ENCODE results near the gene YPEL3.

The YPEL3 gene

DNA sequence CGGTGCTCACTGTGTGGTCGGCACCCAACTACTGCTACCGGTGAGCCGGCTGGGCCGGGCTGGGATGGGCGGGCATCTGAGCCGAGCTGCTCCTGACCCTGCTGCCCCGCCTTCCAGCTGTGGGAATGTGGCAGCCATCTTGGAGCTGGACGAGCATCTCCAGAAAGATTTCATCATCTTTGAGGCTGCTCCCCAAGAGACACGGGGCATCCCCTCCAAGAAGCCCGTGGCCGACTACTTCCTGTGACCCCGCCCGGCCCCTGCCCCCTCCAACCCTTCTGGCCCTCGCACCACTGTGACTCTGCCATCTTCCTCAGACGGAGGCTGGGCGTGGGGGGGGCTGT is 11.2 kb downstream of the YPEL3 start:
- no peak for DNase-seq
- Histone ChIP-seq H3K4me1 (ENCODE audit: control insufficient read depth, insufficient read depth, low read length, poor library complexity, severe bottlenecking) (peaks cover under 1% of the 10 kb centered on the region), H3K9me3 (ENCODE audit: control insufficient read depth, low read length) (no peaks in the 10 kb centered on the region), H3K27me3 (replicated peaks; ENCODE audit: control insufficient read depth, insufficient read depth, low read length, poor library complexity, severe bottlenecking) (no peaks in the 10 kb centered on the region), H3K36me3 (ENCODE audit: control insufficient read depth, insufficient read depth, low read length) (peaks cover 49% of the 10 kb centered on the region), H3K4me3 (ENCODE audit: insufficient read depth, low read depth, low read length, poor library complexity, severe bottlenecking) (no peak overlapping the region), H3K27ac (ENCODE audit: insufficient read depth, low read length, poor library complexity, severe bottlenecking) (no peak overlapping the region)

DNA sequence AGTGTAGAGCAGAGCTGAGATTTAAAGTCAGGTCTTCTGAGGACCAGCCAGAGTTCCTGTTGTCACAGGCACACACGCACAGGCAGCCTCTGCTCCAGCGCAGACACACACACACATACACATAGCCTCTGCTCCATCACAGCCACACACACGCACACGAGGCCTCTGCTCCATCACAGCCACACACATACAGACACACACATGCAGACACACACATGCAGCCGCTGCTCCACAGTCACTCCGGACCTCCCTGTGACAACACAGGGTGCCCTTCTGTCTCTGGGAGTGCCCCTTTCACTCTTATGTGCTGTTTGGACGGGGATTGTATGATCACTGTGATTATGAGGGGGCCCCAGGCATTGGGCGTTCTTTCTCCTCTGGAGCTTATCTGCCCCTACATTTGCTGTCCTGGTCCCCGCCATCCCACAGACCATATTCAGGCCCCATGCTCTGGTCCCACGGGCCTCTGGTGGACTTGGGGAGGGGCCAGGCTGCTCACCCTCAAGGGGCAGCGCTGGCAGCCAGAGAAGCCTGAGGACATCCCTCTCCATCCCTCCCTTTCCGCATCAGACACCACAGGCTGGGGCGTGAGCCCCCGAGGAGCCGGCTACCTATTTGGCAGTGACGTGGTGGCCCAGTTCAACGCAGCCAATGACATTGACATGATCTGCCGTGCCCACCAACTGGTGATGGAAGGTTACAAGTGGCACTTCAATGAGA is 11.8 kb downstream of the YPEL3 start:
- no peak for DNase-seq
- Histone ChIP-seq H3K36me3 (ENCODE audit: control insufficient read depth, insufficient read depth, low read length) (peaks cover 54% of the 10 kb centered on the region), H3K27ac (ENCODE audit: insufficient read depth, low read length, poor library complexity, severe bottlenecking) (no peak overlapping the region), H3K4me1 (ENCODE audit: control insufficient read depth, insufficient read depth, low read length, poor library complexity, severe bottlenecking) (no peaks in the 10 kb centered on the region), H3K4me3 (ENCODE audit: insufficient read depth, low read depth, low read length, poor library complexity, severe bottlenecking) (no peak overlapping the region), H3K27me3 (replicated peaks; ENCODE audit: control insufficient read depth, insufficient read depth, low read length, poor library complexity, severe bottlenecking) (no peaks in the 10 kb centered on the region), H3K9me3 (ENCODE audit: control insufficient read depth, low read length) (no peaks in the 10 kb centered on the region)

DNA sequence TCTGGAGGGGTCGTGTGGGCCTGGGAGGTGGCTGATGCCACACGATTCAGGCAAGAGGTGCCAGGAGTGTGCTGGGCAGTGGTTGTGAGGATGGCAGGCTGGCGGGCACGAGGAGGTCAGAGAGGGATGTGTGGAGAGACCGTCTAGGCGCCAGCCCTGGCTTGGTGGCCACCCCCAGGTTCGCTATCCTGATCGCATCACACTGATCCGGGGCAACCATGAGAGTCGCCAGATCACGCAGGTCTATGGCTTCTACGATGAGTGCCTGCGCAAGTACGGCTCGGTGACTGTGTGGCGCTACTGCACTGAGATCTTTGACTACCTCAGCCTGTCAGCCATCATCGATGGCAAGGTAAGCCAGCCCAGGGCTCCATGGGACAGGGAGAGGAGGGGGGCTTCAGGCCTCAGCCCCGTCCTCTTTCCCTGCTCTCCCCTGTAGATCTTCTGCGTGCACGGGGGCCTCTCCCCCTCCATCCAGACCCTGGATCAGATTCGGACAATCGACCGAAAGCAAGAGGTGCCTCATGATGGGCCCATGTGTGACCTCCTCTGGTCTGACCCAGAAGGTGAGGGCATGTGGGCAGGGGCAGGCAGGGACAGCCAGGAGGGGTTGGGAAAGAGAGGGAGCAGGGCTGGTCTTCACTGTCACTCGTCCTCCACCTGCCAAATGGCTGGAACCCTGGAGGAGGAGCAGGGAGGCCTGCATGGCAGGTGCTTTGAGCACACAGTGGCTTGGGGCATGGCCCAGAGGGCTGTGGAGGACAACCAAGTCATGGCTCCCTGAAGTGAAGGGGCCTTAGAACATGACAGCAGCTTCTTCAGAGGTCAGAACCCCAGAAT is 12.6 kb downstream of the YPEL3 start:
- Histone ChIP-seq H3K4me3 (ENCODE audit: insufficient read depth, low read depth, low read length, poor library complexity, severe bottlenecking) (no peak overlapping the region), H3K9me3 (ENCODE audit: control insufficient read depth, low read length) (no peaks in the 10 kb centered on the region), H3K27ac (ENCODE audit: insufficient read depth, low read length, poor library complexity, severe bottlenecking) (no peak overlapping the region), H3K27me3 (replicated peaks; ENCODE audit: control insufficient read depth, insufficient read depth, low read length, poor library complexity, severe bottlenecking) (no peaks in the 10 kb centered on the region), H3K4me1 (ENCODE audit: control insufficient read depth, insufficient read depth, low read length, poor library complexity, severe bottlenecking) (no peaks in the 10 kb centered on the region), H3K36me3 (ENCODE audit: control insufficient read depth, insufficient read depth, low read length) (peaks cover 62% of the 10 kb centered on the region)
- DNase-seq, result no peak

DNA sequence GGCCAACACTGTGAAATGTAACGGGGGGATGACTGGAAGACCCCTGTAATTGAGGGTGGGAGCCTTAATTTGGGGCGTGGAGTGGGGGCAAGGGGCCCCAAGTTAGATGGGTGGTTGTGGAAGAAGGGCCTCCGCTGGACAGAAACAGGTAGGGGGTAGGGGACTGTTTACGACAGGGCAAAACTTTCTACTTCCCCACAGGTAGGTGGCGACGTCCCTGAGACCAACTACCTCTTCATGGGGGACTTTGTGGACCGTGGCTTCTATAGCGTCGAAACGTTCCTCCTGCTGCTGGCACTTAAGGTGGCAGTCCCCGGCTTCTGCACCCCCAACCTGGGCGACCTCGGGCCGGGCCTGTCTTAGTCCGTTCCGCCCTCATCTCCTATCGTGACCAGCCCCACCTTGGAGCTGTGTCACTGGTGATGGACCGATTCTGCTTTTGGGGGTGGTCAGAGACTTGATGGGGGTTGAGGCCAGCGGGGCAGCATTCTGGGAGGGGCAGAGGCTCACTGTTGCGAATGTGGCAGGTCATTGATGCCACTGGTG is 13.4 kb downstream of the YPEL3 start:
- H3K36me3 ChIP-seq (ENCODE audit: control insufficient read depth, insufficient read depth, low read length), result peaks cover 70% of the 10 kb centered on the region
- no peak overlapping the region for H3K4me3 ChIP-seq (ENCODE audit: insufficient read depth, low read depth, low read length, poor library complexity, severe bottlenecking)
- DNase-seq, result no peak
- no peaks in the 10 kb centered on the region for H3K9me3 ChIP-seq (ENCODE audit: control insufficient read depth, low read length)
- peaks cover 2% of the 10 kb centered on the region for H3K4me1 ChIP-seq (ENCODE audit: control insufficient read depth, insufficient read depth, low read length, poor library complexity, severe bottlenecking)
- no peak overlapping the region for H3K27ac ChIP-seq (ENCODE audit: insufficient read depth, low read length, poor library complexity, severe bottlenecking)
- no peaks in the 10 kb centered on the region for H3K27me3 ChIP-seq (replicated peaks; ENCODE audit: control insufficient read depth, insufficient read depth, low read length, poor library complexity, severe bottlenecking)

DNA sequence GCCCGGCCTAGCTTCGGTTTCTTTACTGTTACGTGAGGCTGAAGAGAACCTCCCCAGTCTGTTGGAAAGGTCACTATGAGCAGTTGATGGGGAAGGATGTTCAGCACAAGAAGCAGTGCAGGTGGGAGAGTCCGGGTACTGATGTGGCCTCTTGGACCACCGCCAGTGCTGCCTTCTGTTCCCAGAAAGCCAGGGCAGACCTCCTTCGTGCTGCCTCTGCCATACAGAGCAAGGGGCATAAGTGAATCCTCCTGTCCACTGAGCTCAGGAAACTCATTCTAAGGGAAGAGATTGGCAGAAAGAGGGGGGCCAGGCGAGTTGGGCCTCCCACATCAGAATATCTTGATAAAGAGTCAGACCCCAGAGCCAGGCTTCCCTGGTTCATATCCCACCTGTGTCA is 16.5 kb downstream of the YPEL3 start:
- H3K36me3 ChIP-seq (ENCODE audit: control insufficient read depth, insufficient read depth, low read length), result peaks cover 63% of the 10 kb centered on the region
- peaks cover 12% of the 10 kb centered on the region for H3K4me1 ChIP-seq (ENCODE audit: control insufficient read depth, insufficient read depth, low read length, poor library complexity, severe bottlenecking)

DNA sequence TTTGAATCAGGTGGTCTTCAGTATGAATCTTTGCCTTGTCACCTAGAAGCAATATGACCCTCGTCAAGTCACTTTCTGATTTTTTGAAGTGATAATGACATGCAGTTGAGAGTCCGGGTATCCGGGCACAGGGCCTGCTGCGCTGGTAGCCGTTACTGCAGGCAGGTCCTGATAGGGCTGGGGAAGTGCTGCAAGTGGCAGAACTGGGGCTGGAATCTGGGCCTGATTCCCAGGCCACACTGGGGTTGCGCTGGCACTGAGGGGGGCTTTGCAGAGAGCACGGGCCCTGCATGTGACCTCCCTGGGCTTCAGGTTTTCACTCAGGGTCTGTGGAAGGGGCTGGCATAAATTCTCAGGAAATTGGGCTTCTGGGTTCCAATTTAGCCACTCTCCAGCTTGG is 17.3 kb downstream of the YPEL3 start:
- Histone ChIP-seq H3K9me3 (ENCODE audit: control insufficient read depth, low read length) (no peaks in the 10 kb centered on the region), H3K4me1 (ENCODE audit: control insufficient read depth, insufficient read depth, low read length, poor library complexity, severe bottlenecking) (peaks cover 12% of the 10 kb centered on the region), H3K36me3 (ENCODE audit: control insufficient read depth, insufficient read depth, low read length) (peaks cover 55% of the 10 kb centered on the region), H3K4me3 (ENCODE audit: insufficient read depth, low read depth, low read length, poor library complexity, severe bottlenecking) (no peak overlapping the region), H3K27me3 (replicated peaks; ENCODE audit: control insufficient read depth, insufficient read depth, low read length, poor library complexity, severe bottlenecking) (no peaks in the 10 kb centered on the region), H3K27ac (ENCODE audit: insufficient read depth, low read length, poor library complexity, severe bottlenecking) (no peak overlapping the region)
- no peak for DNase-seq

More for the DNA sequence above, 16.5 kb downstream of the YPEL3 start:
- no peak for DNase-seq
- no peak overlapping the region for H3K27ac ChIP-seq (ENCODE audit: insufficient read depth, low read length, poor library complexity, severe bottlenecking)
- H3K27me3 ChIP-seq (replicated peaks; ENCODE audit: control insufficient read depth, insufficient read depth, low read length, poor library complexity, severe bottlenecking), result no peaks in the 10 kb centered on the region
- no peaks in the 10 kb centered on the region for H3K9me3 ChIP-seq (ENCODE audit: control insufficient read depth, low read length)
- no peak overlapping the region for H3K4me3 ChIP-seq (ENCODE audit: insufficient read depth, low read depth, low read length, poor library complexity, severe bottlenecking)

DNA sequence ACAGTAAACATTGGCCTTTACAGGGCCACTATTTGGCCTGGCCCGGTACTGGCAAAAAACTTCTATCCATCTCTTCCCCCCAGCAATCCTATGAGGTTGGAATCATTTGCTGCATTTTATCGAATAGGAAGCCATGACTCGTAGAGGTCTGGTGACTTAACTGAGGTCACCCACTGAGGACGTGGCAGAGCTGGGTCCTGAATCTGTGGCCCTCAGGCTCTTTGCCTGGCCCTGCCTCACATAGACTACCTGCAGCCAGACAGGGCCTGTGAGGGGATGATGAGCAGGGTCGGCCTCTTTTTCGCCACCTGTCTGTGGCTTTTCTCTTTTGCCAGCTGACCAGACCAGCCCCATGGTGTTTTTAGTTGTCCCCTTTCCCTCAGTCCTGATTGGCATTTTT is 18.4 kb downstream of the YPEL3 start:
- Histone ChIP-seq H3K4me3 (ENCODE audit: insufficient read depth, low read depth, low read length, poor library complexity, severe bottlenecking) (no peak overlapping the region), H3K4me1 (ENCODE audit: control insufficient read depth, insufficient read depth, low read length, poor library complexity, severe bottlenecking) (peaks cover 12% of the 10 kb centered on the region), H3K27ac (ENCODE audit: insufficient read depth, low read length, poor library complexity, severe bottlenecking) (no peak overlapping the region), H3K9me3 (ENCODE audit: control insufficient read depth, low read length) (no peaks in the 10 kb centered on the region), H3K36me3 (ENCODE audit: control insufficient read depth, insufficient read depth, low read length) (peaks cover 44% of the 10 kb centered on the region), H3K27me3 (replicated peaks; ENCODE audit: control insufficient read depth, insufficient read depth, low read length, poor library complexity, severe bottlenecking) (no peaks in the 10 kb centered on the region)
- DNase-seq, result no peak

DNA sequence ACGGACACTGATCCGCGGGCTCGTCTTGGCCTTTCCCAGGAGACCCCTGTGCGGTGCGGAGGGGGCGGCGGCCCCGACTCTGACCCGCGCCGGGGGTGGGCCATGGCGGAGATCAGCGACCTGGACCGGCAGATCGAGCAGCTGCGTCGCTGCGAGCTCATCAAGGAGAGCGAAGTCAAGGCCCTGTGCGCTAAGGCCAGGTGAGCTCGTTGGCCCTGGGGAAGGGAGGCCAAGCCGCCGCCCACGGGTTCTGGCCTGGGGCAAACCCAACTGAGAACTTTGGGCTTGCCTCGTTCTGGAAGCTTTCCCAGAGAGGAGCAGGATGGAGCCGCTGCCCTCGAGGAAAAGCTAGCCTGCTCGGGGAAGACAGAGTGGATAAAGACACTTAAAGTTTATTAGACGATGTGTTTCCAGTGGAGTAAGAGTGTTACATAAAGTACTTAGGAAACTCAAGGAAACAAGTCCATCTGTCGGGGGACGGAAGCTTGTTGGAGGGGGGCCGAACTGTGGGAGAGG is 19.7 kb downstream of the YPEL3 start:
- no peaks in the 10 kb centered on the region for H3K9me3 ChIP-seq (ENCODE audit: control insufficient read depth, low read length)
- H3K4me3 ChIP-seq (ENCODE audit: insufficient read depth, low read depth, low read length, poor library complexity, severe bottlenecking), result peak overlapping the region; percentile 87
- peaks cover 40% of the 10 kb centered on the region for H3K36me3 ChIP-seq (ENCODE audit: control insufficient read depth, insufficient read depth, low read length)
- DNase-seq, result no peak
- no peaks in the 10 kb centered on the region for H3K27me3 ChIP-seq (replicated peaks; ENCODE audit: control insufficient read depth, insufficient read depth, low read length, poor library complexity, severe bottlenecking)
- H3K27ac ChIP-seq (ENCODE audit: insufficient read depth, low read length, poor library complexity, severe bottlenecking), result peak overlapping the region; percentile 83
- H3K4me1 ChIP-seq (ENCODE audit: control insufficient read depth, insufficient read depth, low read length, poor library complexity, severe bottlenecking), result peaks cover 12% of the 10 kb centered on the region

DNA sequence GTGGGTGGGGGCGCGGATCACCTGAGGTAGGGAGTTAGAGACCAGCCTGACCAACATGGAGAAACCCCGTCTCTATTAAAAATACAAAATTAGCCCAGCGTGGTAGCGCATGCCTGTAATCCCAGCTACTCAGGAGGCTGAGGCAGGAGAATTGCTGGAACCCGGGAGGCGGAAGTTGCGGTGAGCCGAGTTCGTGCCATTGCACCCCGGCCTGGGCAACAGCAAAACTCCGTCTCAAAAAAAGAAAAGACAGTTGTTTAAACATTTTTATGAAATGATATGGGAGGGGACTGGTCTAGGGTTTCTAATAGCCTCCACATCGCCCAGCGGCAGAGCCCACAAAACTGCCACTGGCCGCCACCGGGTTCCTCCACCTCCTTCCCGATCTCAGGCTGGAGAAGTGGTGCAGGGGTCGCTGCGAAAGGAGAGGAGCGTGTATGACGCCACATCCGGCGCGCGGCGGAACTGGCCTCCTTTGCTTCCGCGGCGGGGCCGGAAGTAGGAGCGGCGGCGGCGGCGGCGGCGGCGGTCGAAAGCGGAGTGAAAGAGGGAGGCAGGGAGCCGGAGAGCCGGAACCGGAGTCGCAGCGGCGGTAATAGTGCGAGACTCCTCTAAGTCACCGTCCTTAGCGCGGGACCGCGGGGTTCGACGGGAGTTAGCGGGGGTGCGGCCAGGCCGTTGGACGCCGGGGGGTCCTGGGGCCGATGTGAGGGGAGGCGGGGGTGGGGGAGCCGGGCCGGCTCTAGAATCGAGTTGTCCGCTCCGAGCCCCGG is 20.3 kb downstream of the YPEL3 start, which contains the start of gene PPP4C:
Gene PPP4C, plus strand, starts transcription at position 492 of the 773 bp plus-strand sequence. CDS start 384 bp downstream, outside the sequence.
- H3K4me1 ChIP-seq (ENCODE audit: control insufficient read depth, insufficient read depth, low read length, poor library complexity, severe bottlenecking), result peaks cover 12% of the 10 kb centered on the region
- no peaks in the 10 kb centered on the region for H3K27me3 ChIP-seq (replicated peaks; ENCODE audit: control insufficient read depth, insufficient read depth, low read length, poor library complexity, severe bottlenecking)
- peaks cover 39% of the 10 kb centered on the region for H3K36me3 ChIP-seq (ENCODE audit: control insufficient read depth, insufficient read depth, low read length)
- DNase-seq, result peak; percentile 84 to 88 (median 88)
- H3K4me3 ChIP-seq (ENCODE audit: insufficient read depth, low read depth, low read length, poor library complexity, severe bottlenecking), result peak within 1 kb of the TSS; percentile 87
- no peaks in the 10 kb centered on the region for H3K9me3 ChIP-seq (ENCODE audit: control insufficient read depth, low read length)
- peak within 1 kb of the TSS; percentile 83 for H3K27ac ChIP-seq (ENCODE audit: insufficient read depth, low read length, poor library complexity, severe bottlenecking)

Measured in effector memory CD4-positive, alpha-beta T cell (primary cell).